HG03139 (cell line): Measurements from ENCODE around the gene PAFAH1B1.

Experiments used
- ATAC-seq: cut with Tn5 transposase; IDR thresholded peaks from one replicate; pipeline ENCODE4 v1.9.1; 2021; ENCODE audit not compliant: unreplicated experiment

Gene PAFAH1B1

DNA sequence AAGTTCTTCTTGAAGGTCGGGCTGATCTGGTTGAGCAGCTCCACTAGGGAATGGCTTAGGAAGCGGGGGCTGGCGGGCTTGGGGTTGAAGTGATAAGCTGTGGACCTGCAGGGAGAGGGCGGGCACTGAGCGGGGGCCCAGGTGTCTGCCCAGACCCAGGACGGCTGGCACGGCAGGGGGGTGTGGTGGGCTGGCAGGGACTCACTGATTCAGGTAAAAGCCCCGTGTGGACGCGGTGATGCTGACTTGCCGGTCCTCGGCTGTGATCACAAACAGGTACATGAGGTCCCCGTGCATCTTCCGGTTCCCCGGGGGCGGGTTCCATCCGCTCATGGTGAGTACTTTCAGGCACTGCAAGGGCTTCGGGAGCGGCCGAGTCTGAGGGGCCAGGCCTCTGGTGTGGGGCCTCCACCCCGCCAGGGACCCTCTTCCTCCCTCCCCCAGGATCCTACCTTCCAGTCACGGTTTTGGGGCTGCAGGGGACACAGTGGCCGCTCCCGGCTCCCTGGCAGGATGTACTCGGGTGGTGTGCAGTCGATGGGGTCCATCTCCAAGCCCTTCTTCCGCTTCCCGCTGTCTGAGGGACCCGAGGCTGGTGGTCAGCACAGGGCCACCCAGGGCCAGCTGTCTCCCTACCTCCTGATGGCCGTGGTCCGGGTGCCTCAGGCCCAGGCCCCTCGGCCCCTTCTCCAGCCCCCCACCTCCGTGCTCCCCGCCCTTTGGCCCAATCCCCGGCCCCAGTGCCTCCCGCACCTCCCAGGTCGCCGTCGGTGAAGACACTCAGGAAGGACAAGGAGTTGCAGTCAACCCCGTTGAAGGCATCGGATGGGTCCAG is 107.9 kb downstream of the PAFAH1B1 start:
- no peak for ATAC-seq

- ATAC-seq, result no peak
Measured at GRCh38 chr17:2701996-2702741, 108.7 kb downstream of the PAFAH1B1 start.

DNA sequence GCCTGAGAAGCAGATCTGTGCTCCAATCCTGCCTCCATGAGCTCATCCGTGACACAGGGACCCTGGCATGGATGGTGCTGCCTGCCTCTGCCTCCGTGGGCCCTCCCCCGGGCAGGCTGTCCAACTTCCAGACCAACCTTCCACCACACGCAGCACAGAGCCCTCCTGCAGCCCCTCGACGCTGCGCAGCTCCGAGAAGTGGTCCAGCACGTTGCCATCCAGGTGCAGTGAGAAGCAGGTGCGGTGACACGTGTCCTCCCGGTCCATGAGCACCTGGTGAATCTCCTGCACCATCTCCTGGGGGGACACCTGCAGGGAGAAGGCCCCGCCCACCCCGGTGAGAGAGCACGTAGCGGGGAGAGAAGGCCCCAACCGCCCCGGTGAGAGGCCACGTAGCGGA is 109.7 kb downstream of the PAFAH1B1 start:
- no peak for ATAC-seq

DNA sequence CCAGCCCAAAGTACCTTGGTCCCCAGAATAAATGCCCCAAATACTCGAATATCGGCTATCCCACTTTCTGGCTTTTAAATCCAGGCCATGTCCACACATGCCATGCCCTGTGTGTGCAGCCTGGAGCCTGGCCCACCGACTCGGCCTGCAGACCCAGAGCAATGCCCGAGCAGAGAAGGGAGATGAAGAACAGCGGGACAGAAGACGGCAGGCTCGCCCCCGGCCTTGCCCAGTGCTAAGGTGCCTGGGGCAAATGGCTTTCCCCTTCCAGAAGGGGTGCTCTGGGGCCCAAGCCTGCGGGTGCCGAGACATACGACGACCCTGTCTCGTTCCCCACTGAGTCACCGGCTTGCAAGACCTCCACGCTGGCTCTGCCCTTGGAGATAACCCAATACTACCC is 110.2 kb downstream of the PAFAH1B1 start:
- ATAC-seq, result no peak

DNA sequence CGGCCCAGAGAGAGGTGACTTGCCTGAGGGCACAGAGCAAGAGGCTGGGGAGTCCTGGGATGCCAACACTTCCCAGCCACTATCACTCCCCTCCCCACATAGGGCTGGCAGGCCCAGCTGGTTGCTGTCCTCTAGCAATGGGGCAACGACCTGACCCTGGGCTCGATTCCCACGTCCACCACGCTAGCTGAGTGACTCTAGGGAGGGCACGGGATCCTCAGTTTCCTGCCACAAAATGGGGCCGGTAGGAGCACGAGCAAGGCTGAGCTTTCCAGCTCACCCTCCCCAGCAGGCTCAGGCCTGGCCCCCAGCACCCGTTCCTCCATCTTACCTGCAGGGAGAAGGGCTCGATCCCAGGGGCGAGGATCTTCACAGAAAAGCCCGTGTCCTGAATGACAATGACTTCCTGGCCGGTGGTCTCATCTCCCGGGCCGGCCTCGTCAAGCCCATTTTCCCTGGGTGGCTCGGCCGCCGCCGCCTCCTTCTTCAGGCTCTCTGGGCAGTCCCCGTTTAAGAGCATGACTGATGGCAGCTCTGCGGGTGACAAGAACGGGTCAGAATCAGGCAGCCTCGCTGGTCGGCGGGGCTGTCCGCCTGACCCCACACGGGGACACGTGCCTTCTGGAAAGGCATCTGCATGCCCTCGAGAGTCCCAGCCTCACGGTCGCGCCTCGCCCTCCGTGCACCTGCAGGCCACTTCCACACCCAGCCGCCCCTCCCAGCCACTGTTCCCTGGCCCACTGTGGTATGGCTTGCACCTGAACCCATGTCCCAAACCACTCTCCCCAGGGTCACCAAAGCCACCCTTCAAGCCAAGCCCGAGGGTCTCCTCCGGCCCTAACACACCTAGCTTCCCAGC is 110.8 kb downstream of the PAFAH1B1 start:
- ATAC-seq, result no peak

- ATAC-seq, result no peak
Measured at GRCh38 chr17:2704890-2705248, 111.4 kb downstream of the PAFAH1B1 start.

DNA sequence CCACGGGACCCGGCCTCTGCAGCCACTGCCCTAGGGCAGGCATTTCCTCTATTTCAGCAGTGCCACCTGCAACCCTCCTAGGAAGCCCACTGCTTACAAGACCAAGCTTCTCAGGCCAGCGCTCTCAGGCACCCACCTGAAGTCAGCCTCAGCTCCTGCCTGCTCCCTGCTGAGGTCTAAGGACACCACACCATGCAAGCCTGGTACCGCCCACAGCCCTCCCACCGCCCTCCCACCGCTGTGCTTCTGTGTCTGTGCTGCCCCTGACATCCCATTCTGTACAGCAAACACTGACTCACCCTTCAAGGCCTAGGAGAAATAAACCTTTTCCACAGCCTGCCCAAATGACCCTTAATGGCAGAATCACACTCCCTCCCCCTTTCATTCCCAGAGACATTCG is 111.8 kb downstream of the PAFAH1B1 start:
- no peak for ATAC-seq

DNA sequence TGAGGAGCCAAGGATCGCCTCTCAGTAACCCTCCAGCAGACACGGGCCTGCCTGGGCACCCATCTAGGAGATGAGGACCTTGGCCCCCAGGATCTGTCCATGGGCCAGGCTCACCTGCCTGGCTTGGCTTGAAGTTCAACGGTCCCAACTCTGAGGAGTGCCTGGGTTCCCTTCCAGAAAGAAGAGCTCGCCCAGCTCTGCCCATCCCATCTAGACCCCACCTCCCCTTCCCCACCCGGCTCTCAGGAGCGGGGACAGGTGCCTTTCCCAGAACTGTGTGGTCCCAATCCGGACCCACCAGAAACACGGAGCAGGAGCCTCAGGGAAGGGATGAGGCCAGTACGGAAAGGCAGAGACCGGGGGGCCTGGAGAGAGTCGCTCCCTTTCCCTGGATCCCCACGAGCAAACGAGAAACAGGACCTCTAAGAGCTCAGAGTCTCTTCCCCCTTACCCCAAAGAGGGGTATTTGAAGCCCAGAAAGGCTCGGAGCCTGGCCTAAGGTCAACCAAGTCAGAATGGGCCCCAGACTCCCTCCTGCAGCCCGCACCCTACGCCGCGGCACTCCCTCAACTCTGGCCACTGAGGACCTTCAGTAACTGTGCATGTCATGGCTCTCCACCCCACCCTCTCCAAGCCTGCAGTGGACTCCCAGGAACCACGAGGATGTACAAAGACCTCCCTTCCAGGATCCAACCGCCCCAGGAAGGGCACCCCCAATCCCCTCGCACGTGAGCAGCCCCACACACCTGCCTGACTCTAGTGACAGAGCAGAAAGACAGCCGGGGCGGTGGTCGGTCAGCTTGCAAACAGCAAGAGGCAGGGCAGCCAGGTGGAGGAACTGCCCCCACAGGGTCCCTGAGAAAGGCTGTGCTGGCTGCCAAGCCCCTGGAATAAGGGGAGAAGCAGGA is 112.7 kb downstream of the PAFAH1B1 start:
- no peak for ATAC-seq

DNA sequence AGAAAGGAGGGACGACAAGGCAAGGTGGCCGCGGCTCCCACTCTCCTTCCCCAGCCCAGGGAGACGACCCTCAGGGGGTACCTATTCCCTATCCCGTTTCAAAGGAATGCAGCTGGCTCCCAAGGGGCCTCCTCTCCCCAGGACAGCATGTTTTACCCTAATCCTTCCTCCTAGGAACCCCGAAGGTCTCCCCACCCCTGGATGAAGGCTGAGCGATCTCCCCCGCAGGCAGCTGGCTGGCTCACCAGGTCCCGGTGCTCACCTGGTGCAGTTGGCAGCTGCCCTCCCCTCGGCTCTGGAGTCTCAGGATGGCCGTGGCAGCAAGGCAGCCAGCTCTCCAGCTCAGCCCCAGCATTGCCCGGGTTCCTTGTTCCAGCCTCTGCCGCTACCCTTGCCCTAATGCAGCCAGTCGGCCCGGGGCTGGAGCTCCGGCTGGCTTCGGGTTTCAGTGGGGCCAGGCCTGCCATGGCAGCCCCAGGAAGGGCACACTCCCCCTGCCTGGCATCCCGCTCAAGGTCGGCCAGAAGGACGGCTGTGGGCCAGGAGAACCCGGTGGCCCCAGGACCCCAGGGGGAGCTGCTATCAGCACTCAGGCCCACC is 113.6 kb downstream of the PAFAH1B1 start:
- no peak for ATAC-seq

DNA sequence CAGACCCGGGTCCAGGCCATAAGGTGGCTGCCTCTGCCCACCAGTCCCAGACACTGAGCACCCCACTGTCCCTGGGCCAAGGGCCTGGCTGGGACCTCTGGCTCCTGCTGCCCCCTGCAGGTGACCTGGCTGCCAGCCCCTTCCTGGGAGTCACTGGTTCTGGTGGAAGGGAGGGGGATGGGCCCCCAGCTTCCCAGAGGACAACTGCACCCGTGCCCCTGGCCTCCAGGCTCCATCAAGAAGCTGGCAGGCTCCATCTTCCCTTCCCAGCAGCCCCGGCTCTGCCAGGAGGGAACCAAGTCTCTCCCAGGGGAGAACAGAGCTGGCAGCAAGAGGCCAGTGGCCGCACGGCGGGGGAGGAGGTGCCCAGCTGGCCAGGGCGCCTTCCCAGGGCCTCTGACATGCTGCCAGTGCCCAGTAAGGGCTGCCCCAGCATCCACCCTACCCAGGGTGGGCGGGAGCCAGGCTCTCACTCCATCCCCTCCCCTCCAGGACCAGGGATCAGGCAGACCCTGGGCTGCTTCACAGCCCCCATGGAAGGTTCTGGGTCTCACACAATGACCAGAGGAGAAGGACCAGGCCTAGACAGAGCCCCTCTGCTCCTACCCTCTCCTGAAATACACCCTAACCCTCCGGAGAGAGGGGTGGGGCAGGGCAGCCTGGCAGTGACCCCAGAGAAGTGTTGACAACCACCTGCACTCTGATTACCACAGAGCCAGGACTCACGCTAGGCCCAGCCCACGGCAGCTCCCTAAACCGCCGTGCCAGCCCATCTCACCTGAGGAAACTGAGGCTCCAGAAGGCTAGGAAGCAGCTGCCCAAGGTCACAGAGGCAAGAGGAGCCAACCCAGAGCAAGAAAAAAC is 114.5 kb downstream of the PAFAH1B1 start:
- no peak for ATAC-seq

DNA sequence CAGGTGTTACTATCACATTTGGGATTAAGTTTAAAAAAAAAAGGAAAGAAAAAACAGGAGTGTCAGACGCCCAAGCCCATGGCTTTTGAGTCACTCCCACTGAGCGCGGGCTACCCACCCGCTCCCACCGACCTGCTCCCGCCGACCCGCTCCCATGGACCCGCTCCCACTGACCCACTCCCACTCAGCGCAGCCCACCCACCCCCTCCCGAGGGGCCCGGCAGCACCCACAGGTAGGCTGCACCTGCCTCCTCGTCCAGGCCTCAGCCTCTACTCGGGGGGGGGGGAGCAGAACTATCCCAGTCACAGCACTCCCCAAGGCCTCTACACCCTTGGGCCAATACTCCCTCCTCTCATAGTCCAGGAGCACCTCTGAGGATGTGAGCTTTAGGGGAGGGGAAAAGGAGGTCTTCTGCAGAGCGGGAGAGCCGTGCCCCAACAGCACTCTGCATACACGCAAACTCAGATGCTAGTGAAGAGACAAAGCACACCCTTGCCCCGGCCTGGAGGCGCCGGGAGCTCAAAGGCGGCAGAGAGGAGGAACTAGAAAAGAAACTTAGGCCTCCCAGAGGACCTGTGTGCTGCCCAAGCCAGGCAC is 115.2 kb downstream of the PAFAH1B1 start:
- no peak for ATAC-seq

DNA sequence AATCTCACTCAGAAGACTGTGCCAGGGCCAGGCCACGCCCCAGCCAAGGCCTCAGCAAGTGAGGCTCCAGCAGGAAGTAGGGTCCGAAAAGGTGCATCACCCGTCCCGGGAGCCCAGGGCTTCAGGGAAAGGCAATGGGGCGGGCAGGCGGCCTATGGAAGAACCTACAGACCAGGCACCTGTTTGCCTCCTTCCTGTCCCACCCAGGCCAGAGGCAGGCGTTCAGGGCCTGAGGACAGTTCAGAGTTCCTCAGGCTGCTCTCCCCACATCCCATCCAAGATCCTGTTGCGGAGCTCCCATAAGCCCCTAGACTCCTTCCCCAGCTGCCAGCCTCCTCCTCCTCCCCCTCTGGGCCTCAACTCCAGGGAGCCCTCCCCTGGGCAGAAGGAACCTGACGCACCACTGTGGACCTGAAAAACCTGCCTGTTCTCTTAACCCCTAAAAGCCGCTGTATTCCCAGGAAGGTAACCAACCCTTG is 115.8 kb downstream of the PAFAH1B1 start:
- ATAC-seq, result no peak

GRCh38 chr17:2710071-2710802 is 116.8 kb downstream of the PAFAH1B1 start:
- ATAC-seq, result no peak

- ATAC-seq, result peak; percentile 16
Measured at GRCh38 chr17:2710803-2711607, 117.6 kb downstream of the PAFAH1B1 start.

GRCh38 chr17:2711608-2712299 is 118.3 kb downstream of the PAFAH1B1 start, which contains the start of gene CLUH:
Gene CLUH (minus strand): TSS chr17:2711764. CDS start chr17:2711661, 103 bp downstream.
- peak; percentile 60 for ATAC-seq

GRCh38 chr17:2712300-2713043 is 119.0 kb downstream of the PAFAH1B1 start:
- no peak for ATAC-seq
